ENCODE data around the gene FAF1. TPM values are rescaled to one million over a fixed set of nuclear protein-coding genes. Genes with fewer than 3 reads are reported as not detected.
"Not testable (repeated sequence)": the region's sequence is repeated elsewhere in the genome, so short reads cannot be mapped to it uniquely, and the experiment has no call there.

The FAF1 gene
- total and polyA plus RNA-seq, 2 experiments from 2014 or later: 7.2 to 49.1 TPM

DNA sequence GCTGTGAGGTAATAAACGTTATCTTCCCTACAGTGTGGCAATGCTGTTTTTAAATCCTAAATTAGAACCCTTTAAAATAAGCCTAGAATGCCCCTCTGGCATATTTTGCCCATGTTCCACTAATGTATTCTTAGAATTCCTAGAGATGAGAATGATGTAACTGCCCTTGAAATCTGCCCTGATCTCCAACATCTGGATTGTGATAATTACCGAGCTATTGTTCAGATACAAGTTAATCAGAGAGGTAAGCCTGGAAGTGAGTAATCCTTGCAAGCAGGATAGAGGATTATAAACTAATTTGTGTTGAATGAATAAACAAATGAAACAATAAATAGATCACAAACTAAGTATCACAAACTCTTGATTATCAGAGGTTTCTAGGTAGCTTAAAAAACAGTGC, 429.0 kb downstream of the FAF1 start:
- no peaks in the 10 kb centered on the region for H3K9me3 ChIP-seq (ENCODE audit: low read depth)
- no peaks in the 10 kb centered on the region for H3K9me2 ChIP-seq (ENCODE audit: insufficient read depth)
- no peaks in the 10 kb centered on the region for H3F3A ChIP-seq (ENCODE audit: insufficient read depth)
- H4K20me1 ChIP-seq (ENCODE audit: insufficient read depth): no peaks in the 10 kb centered on the region
- H3K27me3 ChIP-seq (replicated peaks; ENCODE audit: insufficient read depth): no peaks in the 10 kb centered on the region
- DNase-seq: no peak
- TF ChIP-seq EZH2 (IDR thresholded peaks at IDR 0.05; ENCODE audit: insufficient read depth, poor library complexity, severe bottlenecking) (no peak), EZH2phosphoT487 (IDR thresholded peaks at IDR 0.05; ENCODE audit: insufficient read depth, low read depth) (no peak)
- no peak overlapping the region for H3K9ac ChIP-seq
- H3K4me3 ChIP-seq: no peak overlapping the region
- in situ Hi-C loops (cut with MboI): no loop called here
- no peak overlapping the region for H2AFZ ChIP-seq
- H3K4me2 ChIP-seq (ENCODE audit: unreplicated experiment): no peak overlapping the region
- H3K79me2 ChIP-seq (ENCODE audit: insufficient read depth): no peaks in the 10 kb centered on the region
- no peaks in the 10 kb centered on the region for H3K4me1 ChIP-seq (ENCODE audit: insufficient read depth)
- 89 to 92% methylated on average over 2 of the region's 2 CpGs for WGBS, 2 experiments (ENCODE audit: low coverage in 1 of 2, low lambda C conversion rate in 2 of 2, missing lambda C conversion rate in 2 of 2)
- no peaks in the 10 kb centered on the region for H3K36me3 ChIP-seq (ENCODE audit: low read depth)
- no peak overlapping the region for H3K27ac ChIP-seq

DNA sequence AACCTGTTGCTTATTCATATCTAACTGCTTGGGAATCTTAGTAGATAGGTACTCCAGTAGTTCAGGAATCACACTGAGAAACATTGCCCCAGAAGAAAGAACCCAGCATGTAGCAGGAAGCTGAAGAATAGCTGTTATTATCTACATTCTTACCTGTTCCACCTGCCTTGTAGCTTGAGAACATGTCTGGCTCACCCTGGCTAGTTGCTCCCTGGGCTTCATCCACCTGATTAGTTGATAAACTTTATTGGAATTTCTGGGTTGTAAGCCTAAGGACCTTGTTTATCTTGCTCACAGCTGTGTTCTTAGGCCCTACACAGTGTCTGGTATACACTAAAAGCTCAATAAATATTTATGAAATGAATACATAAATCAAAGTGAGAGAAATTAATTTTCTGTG, 430.6 kb downstream of the FAF1 start:
- Histone ChIP-seq H3K27me3 (replicated peaks; ENCODE audit: insufficient read depth) (no peaks in the 10 kb centered on the region), H4K20me1 (ENCODE audit: insufficient read depth) (no peaks in the 10 kb centered on the region), H3K79me2 (ENCODE audit: insufficient read depth) (no peaks in the 10 kb centered on the region), H3K4me3 (no peak overlapping the region), H2AFZ (no peak overlapping the region), H3K9me2 (ENCODE audit: insufficient read depth) (no peaks in the 10 kb centered on the region), H3F3A (ENCODE audit: insufficient read depth) (no peaks in the 10 kb centered on the region), H3K36me3 (ENCODE audit: low read depth) (no peaks in the 10 kb centered on the region), H3K27ac (no peak overlapping the region), H3K9me3 (ENCODE audit: low read depth) (no peaks in the 10 kb centered on the region), H3K4me2 (ENCODE audit: unreplicated experiment) (no peak overlapping the region), H3K4me1 (ENCODE audit: insufficient read depth) (no peaks in the 10 kb centered on the region), H3K9ac (no peak overlapping the region)
- no peak for TF ChIP-seq EZH2 (IDR thresholded peaks at IDR 0.05; ENCODE audit: insufficient read depth, poor library complexity, severe bottlenecking)
- no peak for TF ChIP-seq EZH2phosphoT487 (IDR thresholded peaks at IDR 0.05; ENCODE audit: insufficient read depth, low read depth)
- in situ Hi-C loops (cut with MboI): no loop called here
- DNase-seq: no peak

DNA sequence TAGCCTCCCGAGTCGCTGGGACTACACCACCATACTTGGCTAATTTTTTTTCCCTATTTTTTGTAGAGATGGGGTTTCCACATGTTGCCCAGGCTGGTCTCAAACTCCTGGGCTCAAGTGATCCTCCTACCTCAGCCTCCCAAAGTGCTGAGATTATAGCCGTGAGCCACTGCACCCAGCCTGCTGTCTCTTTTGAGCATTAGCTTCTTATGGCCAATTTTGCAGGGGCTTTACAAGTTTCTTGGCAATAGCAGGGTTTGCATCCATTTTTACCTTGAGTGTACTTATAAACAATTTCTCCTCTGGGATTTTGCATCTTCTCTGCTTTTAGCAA, 432.1 kb downstream of the FAF1 start:
- in situ Hi-C loops (cut with MboI); H3K9me3 ChIP-seq (ENCODE audit: low read depth); H3K27ac ChIP-seq; H3K4me2 ChIP-seq (ENCODE audit: unreplicated experiment); H3K4me1 ChIP-seq (ENCODE audit: insufficient read depth); H3K9ac ChIP-seq; H3K27me3 ChIP-seq (replicated peaks; ENCODE audit: insufficient read depth); H4K20me1 ChIP-seq (ENCODE audit: insufficient read depth); H3K79me2 ChIP-seq (ENCODE audit: insufficient read depth); H3K4me3 ChIP-seq; H3K9me2 ChIP-seq (ENCODE audit: insufficient read depth); H3F3A ChIP-seq (ENCODE audit: insufficient read depth); H2AFZ ChIP-seq; H3K36me3 ChIP-seq (ENCODE audit: low read depth); DNase-seq: not testable (repeated sequence)
- WGBS, 2 experiments (ENCODE audit: low coverage in 1 of 2, low lambda C conversion rate in 2 of 2, missing lambda C conversion rate in 2 of 2): 97 to 99% methylated on average over 3 of the region's 3 CpGs

DNA sequence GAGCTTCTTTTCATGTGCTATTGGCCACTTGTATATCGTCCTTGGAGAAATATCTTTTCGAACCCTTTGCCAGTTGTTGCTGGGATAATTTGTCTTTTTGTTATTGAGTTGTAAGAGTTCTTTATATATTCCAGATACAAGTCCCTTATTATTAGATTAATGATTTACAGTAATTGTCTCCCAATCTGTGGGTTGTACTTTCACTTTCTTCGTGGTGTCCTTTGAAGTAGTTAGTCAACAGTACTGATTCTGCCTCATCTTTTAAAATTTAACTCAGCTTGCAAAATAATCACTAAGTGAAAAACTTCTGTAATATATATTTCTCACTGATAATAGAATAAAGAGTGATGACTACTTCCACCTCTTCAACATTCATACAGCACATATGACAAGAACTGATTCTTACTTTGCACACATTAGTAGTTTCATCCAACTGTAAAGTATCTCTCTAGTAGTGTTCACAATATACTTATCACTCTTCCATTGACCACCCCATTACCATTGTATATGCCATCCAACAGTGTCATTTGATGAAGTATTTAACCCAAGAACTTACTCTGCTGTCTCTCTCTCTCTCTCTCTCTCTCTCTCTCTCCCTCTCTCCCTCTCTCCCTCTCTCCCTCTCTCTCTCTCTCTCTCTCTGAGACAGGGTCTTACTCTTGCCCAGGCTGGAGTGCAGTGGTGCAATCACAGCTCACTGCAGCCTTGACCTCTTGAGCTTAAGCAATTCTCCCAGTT, 432.6 kb downstream of the FAF1 start:
- Histone ChIP-seq H3K79me2 (ENCODE audit: insufficient read depth) (no peaks in the 10 kb centered on the region), H3K27ac (no peak overlapping the region), H3K9me3 (ENCODE audit: low read depth) (no peaks in the 10 kb centered on the region), H3K9ac (no peak overlapping the region), H3F3A (ENCODE audit: insufficient read depth) (no peaks in the 10 kb centered on the region), H3K9me2 (ENCODE audit: insufficient read depth) (no peaks in the 10 kb centered on the region), H2AFZ (no peak overlapping the region), H3K36me3 (ENCODE audit: low read depth) (no peaks in the 10 kb centered on the region), H3K27me3 (replicated peaks; ENCODE audit: insufficient read depth) (no peaks in the 10 kb centered on the region), H3K4me2 (ENCODE audit: unreplicated experiment) (no peak overlapping the region), H4K20me1 (ENCODE audit: insufficient read depth) (no peaks in the 10 kb centered on the region), H3K4me1 (ENCODE audit: insufficient read depth) (no peaks in the 10 kb centered on the region), H3K4me3 (no peak overlapping the region)
- in situ Hi-C loops (cut with MboI): no loop called here
- no peak for DNase-seq
- 99 to 100% methylated on average over 3 of the region's 3 CpGs for WGBS, 2 experiments (ENCODE audit: low coverage in 1 of 2, low lambda C conversion rate in 2 of 2, missing lambda C conversion rate in 2 of 2)
- no peak for TF ChIP-seq EZH2phosphoT487 (IDR thresholded peaks at IDR 0.05; ENCODE audit: insufficient read depth, low read depth)
- TF ChIP-seq EZH2 (IDR thresholded peaks at IDR 0.05; ENCODE audit: insufficient read depth, poor library complexity, severe bottlenecking): no peak

DNA sequence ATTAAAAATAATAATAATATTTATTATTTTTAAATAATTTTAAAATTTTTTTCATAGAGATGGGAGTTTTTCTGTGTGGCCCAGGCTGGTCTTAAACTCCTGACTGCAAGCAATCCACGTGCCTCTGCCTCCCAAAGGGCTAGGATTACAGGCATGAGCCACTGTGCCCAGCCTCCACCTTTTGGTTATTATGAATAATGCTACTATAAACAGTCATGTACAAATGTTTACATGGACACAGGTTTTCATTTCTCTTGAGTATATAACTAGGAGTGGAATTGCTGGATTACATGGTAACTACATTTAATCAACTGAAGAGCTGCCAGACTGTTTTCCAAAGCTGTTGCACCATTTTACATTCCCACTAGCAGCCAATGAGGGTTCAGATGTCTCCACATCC, 433.6 kb downstream of the FAF1 start:
- H3K9ac ChIP-seq: no peak overlapping the region
- no peaks in the 10 kb centered on the region for H3F3A ChIP-seq (ENCODE audit: insufficient read depth)
- in situ Hi-C loops (cut with MboI): no loop called here
- H3K4me3 ChIP-seq: no peak overlapping the region
- no peaks in the 10 kb centered on the region for H3K9me2 ChIP-seq (ENCODE audit: insufficient read depth)
- H3K9me3 ChIP-seq (ENCODE audit: low read depth): no peaks in the 10 kb centered on the region
- H3K79me2 ChIP-seq (ENCODE audit: insufficient read depth): no peaks in the 10 kb centered on the region
- no peak for DNase-seq
- H3K36me3 ChIP-seq (ENCODE audit: low read depth): no peaks in the 10 kb centered on the region
- H2AFZ ChIP-seq: no peak overlapping the region
- TF ChIP-seq EZH2phosphoT487 (IDR thresholded peaks at IDR 0.05; ENCODE audit: insufficient read depth, low read depth) (no peak), EZH2 (IDR thresholded peaks at IDR 0.05; ENCODE audit: insufficient read depth, poor library complexity, severe bottlenecking) (no peak)
- H4K20me1 ChIP-seq (ENCODE audit: insufficient read depth): no peaks in the 10 kb centered on the region
- H3K4me2 ChIP-seq (ENCODE audit: unreplicated experiment): no peak overlapping the region
- WGBS, 2 experiments (ENCODE audit: low coverage in 1 of 2, low lambda C conversion rate in 2 of 2, missing lambda C conversion rate in 2 of 2): 96 to 97% methylated on average over 1 of the region's 1 CpG
- H3K27me3 ChIP-seq (replicated peaks; ENCODE audit: insufficient read depth): no peaks in the 10 kb centered on the region
- H3K4me1 ChIP-seq (ENCODE audit: insufficient read depth): no peaks in the 10 kb centered on the region
- H3K27ac ChIP-seq: no peak overlapping the region

Measured in GM23248 (cell line).